GM20000 (cell line): ENCODE results near the gene CDKAL1.
"Not testable (repeated sequence)": the region's sequence is repeated elsewhere in the genome, so short reads cannot be mapped to it uniquely, and the experiment has no call there.

Source experiments
- DNase-seq: peaks from one replicate; pipeline ENCODE4 v3.0.0; 2012; ENCODE audit warnings: low spot score
- TF ChIP-seq, protein P1 (sequence below): IDR thresholded peaks from 2 replicates; pipeline ENCODE4 v1.5.1; 2012; ENCODE audit warnings: mild to moderate bottlenecking, control low read depth; ENCODE audit errors: extremely low read depth, missing control alignments

The CDKAL1 gene

DNA sequence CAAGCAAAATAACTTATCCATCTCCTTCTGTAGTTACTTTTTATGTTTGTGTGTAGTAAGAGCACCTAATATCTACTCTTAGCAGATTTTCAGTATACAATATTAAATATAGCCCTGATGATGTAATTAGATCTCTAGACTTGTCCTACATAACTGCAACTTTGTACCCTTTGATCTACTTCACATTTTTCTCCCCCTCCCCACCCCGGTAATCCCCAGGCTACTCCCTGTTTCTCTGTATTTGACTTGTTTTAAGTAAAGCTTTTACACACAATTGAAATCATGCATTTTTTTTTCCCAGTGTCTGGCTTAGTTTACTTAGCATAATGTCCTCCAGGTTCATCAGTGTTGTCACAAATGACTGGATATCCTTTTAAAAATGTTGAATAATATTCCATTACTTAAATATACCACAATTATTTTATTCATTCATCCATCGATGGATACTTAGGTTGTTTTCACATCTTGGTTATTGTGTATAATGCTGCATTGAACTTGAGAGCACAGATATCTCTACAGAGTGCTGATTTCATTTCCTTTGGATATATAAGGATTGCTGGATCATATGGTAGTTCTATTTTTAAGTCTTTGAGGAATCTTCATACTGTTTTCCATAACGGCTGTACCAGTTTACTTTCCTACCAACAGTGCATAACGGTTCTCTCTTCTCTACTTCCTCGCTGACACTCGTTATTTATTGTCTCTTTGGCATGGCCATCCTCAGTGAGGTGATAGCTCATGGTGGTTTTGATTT is 212.7 kb downstream of the CDKAL1 start:
- TF ChIP-seq, protein P1, sequence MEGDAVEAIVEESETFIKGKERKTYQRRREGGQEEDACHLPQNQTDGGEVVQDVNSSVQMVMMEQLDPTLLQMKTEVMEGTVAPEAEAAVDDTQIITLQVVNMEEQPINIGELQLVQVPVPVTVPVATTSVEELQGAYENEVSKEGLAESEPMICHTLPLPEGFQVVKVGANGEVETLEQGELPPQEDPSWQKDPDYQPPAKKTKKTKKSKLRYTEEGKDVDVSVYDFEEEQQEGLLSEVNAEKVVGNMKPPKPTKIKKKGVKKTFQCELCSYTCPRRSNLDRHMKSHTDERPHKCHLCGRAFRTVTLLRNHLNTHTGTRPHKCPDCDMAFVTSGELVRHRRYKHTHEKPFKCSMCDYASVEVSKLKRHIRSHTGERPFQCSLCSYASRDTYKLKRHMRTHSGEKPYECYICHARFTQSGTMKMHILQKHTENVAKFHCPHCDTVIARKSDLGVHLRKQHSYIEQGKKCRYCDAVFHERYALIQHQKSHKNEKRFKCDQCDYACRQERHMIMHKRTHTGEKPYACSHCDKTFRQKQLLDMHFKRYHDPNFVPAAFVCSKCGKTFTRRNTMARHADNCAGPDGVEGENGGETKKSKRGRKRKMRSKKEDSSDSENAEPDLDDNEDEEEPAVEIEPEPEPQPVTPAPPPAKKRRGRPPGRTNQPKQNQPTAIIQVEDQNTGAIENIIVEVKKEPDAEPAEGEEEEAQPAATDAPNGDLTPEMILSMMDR: no peak
- peak; percentile 20 for DNase-seq

DNA sequence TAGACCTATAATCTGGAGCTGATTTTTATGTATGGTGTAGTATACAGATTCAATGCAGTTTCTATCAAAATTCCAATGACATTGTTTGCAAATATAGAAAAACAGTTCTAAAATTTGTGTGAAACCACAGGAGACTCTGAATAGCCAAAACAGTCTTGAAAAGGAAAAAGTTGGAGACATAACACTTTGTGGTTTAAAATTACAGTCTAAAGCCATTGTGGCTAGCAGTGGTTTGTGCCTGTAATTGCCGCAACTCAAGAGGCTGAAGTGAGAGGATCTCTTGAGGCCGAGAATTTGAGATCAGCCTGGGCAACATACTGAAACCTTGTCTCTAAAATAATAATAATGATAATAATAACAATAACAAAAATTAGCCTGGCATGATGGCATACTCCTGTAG is 213.7 kb downstream of the CDKAL1 start:
- DNase-seq: no peak
- TF ChIP-seq, protein P1: no peak

DNA sequence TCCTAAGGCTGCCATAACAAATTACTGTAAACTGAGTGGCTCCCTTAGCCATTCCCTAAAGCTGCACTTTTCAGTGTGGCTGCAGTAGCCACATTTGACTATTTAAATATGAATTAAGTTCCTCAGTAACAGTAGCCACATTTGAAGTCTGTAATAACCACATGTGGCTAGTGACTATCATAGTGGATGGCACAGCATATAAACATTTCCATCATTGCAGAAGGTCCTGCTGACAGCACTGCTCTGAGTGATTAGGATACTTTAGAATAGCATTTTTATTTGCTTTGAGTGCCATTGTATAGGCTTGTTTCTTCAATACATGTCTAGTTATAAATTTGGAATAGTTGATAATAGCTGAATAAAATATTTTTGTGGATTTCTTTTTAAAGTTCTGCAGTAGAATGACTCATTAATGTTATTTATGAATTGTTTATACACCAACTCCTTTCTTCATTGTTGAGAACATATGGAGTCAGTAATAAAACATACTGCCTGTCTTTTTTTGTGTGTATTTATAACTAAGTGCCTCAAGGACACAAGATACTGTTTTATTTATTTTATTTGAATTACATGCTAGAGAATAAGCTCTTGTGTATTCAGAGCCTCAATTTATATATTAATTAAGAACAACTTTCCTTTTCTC is 217.2 kb downstream of the CDKAL1 start:
- TF ChIP-seq, protein P1: no peak
- no peak for DNase-seq

DNA sequence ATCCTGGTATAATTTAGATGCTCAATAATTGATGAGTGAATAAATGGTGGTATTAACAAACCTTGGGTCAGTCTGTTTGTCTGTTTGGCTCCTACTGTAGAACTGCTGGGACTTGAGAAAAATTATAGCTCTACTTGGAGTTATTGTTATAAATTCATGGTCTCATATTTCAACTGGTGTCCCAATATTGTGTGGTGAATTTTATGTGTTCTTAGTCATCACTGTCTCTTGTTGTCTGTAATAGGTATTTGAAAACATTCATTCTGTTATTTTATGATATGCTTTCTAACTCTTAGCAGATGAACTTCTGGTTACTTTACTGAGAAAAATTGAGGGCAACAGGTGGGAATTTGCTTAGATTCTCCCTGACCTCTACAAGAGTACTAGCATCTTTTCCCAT is 221.4 kb downstream of the CDKAL1 start:
- DNase-seq: no peak

DNA sequence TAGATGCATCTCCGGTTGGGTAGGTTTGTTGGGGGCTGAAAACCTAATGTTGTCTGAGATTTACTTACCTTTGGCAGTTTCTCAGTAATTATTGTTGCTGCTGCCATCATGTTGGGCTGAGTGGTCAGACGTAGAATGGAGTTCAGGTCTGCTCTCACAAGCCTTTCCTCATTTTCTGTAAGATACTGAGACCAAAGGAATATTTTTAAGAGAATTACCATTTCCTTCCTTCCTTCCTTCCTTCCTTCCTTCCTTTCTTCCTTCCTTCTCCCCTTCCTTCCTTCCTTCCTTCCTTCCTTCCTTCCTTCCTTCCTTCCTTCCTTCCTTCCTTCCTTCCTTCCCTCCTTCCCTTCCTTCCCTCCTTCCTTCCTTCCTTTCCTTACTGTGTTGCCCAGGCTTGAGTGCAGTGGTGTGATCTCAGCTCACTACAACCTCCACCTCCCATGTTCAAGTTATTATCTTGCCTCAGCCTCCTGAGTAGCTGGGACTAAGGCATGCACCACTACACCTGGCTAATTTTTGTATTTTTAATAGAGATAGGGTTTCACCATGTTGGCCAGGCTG is 222.4 kb downstream of the CDKAL1 start:
- DNase-seq: not testable (repeated sequence)

More for the DNA sequence above, 221.4 kb downstream of the CDKAL1 start:
- TF ChIP-seq, protein P1: no peak

DNA sequence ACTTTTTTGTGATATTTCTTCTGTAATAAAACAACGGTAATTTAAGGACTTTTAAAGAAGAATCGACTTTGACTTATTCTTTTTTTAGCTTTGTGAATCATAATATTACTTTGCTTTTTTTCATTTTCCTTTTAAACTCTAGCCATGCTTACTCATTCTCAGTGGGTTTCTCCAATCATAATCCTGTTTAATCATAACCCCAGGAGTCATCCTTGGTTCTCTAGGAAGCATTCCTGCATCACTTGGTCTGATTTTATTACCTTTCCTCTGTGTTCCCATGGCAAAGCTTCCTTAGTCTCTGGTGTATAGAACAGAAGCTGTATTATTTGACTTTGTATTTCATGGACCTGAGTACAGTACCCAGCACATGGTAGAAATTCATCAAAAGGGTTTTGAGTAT is 223.5 kb downstream of the CDKAL1 start:
- TF ChIP-seq, protein P1: no peak
- DNase-seq: no peak

DNA sequence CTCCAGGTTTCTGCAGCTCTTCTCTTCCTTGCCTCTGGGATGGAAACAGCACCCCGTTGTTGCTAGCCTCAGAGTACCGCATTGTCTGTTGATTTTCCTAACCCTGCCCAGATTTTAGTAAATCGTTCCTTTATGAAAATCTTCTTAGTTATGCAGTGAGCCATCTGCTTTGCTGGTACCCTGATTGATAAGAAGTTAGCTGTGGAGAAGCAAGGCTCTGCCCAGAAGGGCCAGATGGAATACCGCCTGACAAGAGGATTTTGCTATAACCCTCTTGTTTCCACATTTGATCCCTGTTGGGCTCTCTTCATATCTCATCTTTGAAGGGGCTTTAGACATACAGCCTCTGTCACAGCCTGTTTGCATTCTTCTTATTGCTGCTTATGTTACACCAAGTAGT is 229.0 kb downstream of the CDKAL1 start:
- TF ChIP-seq, protein P1: no peak
- DNase-seq: no peak

DNA sequence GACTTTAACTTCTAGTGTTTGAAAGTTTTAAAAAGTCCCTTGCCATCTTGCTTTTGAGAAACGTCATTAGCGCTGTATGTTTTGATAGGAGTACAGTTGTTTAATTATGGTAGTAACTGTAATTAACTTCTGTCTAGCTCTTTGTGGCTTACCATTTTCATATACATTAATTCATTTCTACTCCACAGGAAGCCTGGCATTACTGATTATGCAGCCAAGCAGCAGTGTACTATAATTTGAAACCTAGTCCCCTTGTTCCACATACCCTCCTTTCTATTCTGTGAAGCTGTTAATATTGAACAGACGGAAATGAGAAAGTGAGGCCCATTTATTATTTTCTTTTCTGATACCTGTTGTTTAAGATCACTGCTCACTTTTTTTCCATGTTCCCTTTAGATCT is 235.4 kb downstream of the CDKAL1 start:
- no peak for DNase-seq
- TF ChIP-seq, protein P1: no peak
